Stimulated activated naive CD8-positive, alpha-beta T cell treated with anti-CD3 and anti-CD28 coated beads, Interleukin-15, amount 100 ng/mL, for 72 hours (primary cell): Measurements from ENCODE around the gene EGLN1.

ENCODE experiments used
- ATAC-seq: fragments of 150-1000 bp; cut with Tn5 transposase; 2 replicates; pipeline ENCODE4 v1.10.0; 2021; ENCODE audit warnings: mild to moderate bottlenecking, moderate library complexity
- DNase-seq, 2 donors: peaks; one replicate each; pipeline ENCODE4 v3.0.0; 2021 to 2022
- H3K27ac Mint-ChIP-seq, 2 donors: one replicate each; pipeline ENCODE4 v1.8.0; 2022; ENCODE audit warnings: mild to moderate bottlenecking in 2 of 2, mixed read lengths in 2 of 2, moderate library complexity in 2 of 2
- H3K27me3 Mint-ChIP-seq: one replicate; pipeline ENCODE4 v1.8.0; 2022; ENCODE audit warnings: mixed read lengths
- H3K4me1 Mint-ChIP-seq: one replicate; pipeline ENCODE4 v1.8.0; 2022; ENCODE audit warnings: mild to moderate bottlenecking, mixed read lengths
- H3K4me3 Mint-ChIP-seq, 2 donors: one replicate each; pipeline ENCODE4 v1.8.0; 2022; ENCODE audit warnings: mild to moderate bottlenecking in 2 of 2, mixed read lengths in 2 of 2, moderate library complexity in 1 of 2
- H3K9me3 Mint-ChIP-seq, 2 donors: one replicate each; pipeline ENCODE4 v1.8.0; 2022; ENCODE audit warnings: mixed read lengths in 2 of 2

EGLN1 gene

GRCh38 chr1:231337472-231338269 is 84.4 kb downstream of the EGLN1 start, which contains the start of gene EXOC8:
EXOC8 (minus strand) TSS chr1:231337852; CDS start chr1:231337745, 107 bp downstream.
- Mint-ChIP-seq H3K9me3 (no peaks in the 10 kb centered on the region), H3K4me1 (peaks cover 40% of the 10 kb centered on the region), H3K4me3 (peak within 1 kb of the TSS; percentile 90 to 97), H3K27me3 (no peaks in the 10 kb centered on the region), H3K27ac (peak within 1 kb of the TSS; percentile 99 to 100)
- DNase-seq (peak; percentile 96 to 97), ATAC-seq (peak; percentile 88)

GRCh38 chr1:231337043-231337471 is 85.0 kb downstream of the EGLN1 start:
- no peaks in the 10 kb centered on the region for H3K9me3 Mint-ChIP-seq
- H3K27me3 Mint-ChIP-seq, result no peaks in the 10 kb centered on the region
- peak overlapping the region; percentile 90 to 97 for H3K4me3 Mint-ChIP-seq
- ATAC-seq, result peak; percentile 8
- DNase-seq, result no peak
- peaks cover 40% of the 10 kb centered on the region for H3K4me1 Mint-ChIP-seq
- peak overlapping the region; percentile 89 to 100 for H3K27ac Mint-ChIP-seq

- H3K27ac Mint-ChIP-seq, result peak overlapping the region in 1 of 2 donors; percentile 35
Measured at GRCh38 chr1:231335663-231336602, 86.2 kb downstream of the EGLN1 start.

GRCh38 chr1:231334952-231335351 is 87.1 kb downstream of the EGLN1 start:
- ATAC-seq (no peak), DNase-seq (no peak)
- Mint-ChIP-seq H3K27ac (peak overlapping the region in 1 of 2 donors; percentile 48), H3K4me1 (peaks cover 33% of the 10 kb centered on the region), H3K27me3 (no peaks in the 10 kb centered on the region), H3K9me3 (no peaks in the 10 kb centered on the region), H3K4me3 (peak overlapping the region; percentile 65 to 90)

More at GRCh38 chr1:231335663-231336602, 86.2 kb downstream of the EGLN1 start:
- Mint-ChIP-seq H3K27me3 (no peaks in the 10 kb centered on the region), H3K9me3 (no peaks in the 10 kb centered on the region), H3K4me1 (peaks cover 39% of the 10 kb centered on the region), H3K4me3 (peak overlapping the region; percentile 90 to 97)
- no peak for DNase-seq
- ATAC-seq, result no peak

GRCh38 chr1:231334079-231334666 is 87.9 kb downstream of the EGLN1 start:
- ATAC-seq, result no peak
- no peaks in the 10 kb centered on the region for H3K27me3 Mint-ChIP-seq
- H3K9me3 Mint-ChIP-seq, result no peaks in the 10 kb centered on the region

GRCh38 chr1:231332761-231333160 is 89.3 kb downstream of the EGLN1 start:
- no peaks in the 10 kb centered on the region for H3K27me3 Mint-ChIP-seq
- H3K4me1 Mint-ChIP-seq, result peaks cover 28% of the 10 kb centered on the region
- no peaks in the 10 kb centered on the region for H3K9me3 Mint-ChIP-seq
- ATAC-seq, result no peak
- H3K27ac Mint-ChIP-seq, result no peak overlapping the region
- no peak for DNase-seq
- H3K4me3 Mint-ChIP-seq, result peak overlapping the region in 1 of 2 donors; percentile 90

More at GRCh38 chr1:231334079-231334666, 87.9 kb downstream of the EGLN1 start:
- peak overlapping the region; percentile 65 to 90 for H3K4me3 Mint-ChIP-seq
- DNase-seq, result no peak
- peaks cover 30% of the 10 kb centered on the region for H3K4me1 Mint-ChIP-seq
- no peak overlapping the region for H3K27ac Mint-ChIP-seq

- peaks cover 4% of the 10 kb centered on the region for H3K4me1 Mint-ChIP-seq
- ATAC-seq (no peak), DNase-seq (no peak)
- no peaks in the 10 kb centered on the region for H3K9me3 Mint-ChIP-seq
- H3K27me3 Mint-ChIP-seq, result no peaks in the 10 kb centered on the region
- H3K27ac Mint-ChIP-seq, result no peak overlapping the region
- H3K4me3 Mint-ChIP-seq, result no peak overlapping the region
Measured at GRCh38 chr1:231329483-231329882, 92.6 kb downstream of the EGLN1 start.

GRCh38 chr1:231327617-231328016 is 94.5 kb downstream of the EGLN1 start:
- DNase-seq, result no peak
- Mint-ChIP-seq H3K27me3 (no peaks in the 10 kb centered on the region), H3K27ac (no peak overlapping the region), H3K4me1 (peaks cover 4% of the 10 kb centered on the region), H3K9me3 (no peaks in the 10 kb centered on the region), H3K4me3 (no peak overlapping the region)
- ATAC-seq, result no peak

GRCh38 chr1:231326248-231326647 is 95.8 kb downstream of the EGLN1 start:
- ATAC-seq, result no peak
- no peak for DNase-seq
- Mint-ChIP-seq H3K4me1 (peaks cover 4% of the 10 kb centered on the region), H3K4me3 (no peak overlapping the region), H3K27me3 (no peaks in the 10 kb centered on the region), H3K27ac (no peak overlapping the region), H3K9me3 (no peaks in the 10 kb centered on the region)

GRCh38 chr1:231324660-231325059 is 97.4 kb downstream of the EGLN1 start:
- Mint-ChIP-seq H3K27ac (no peak overlapping the region), H3K4me1 (peaks cover 4% of the 10 kb centered on the region), H3K27me3 (no peaks in the 10 kb centered on the region), H3K9me3 (no peaks in the 10 kb centered on the region), H3K4me3 (no peak overlapping the region)
- DNase-seq, result no peak
- ATAC-seq, result no peak

- Mint-ChIP-seq H3K27ac (no peak overlapping the region), H3K4me3 (no peak overlapping the region)
Measured at GRCh38 chr1:231322880-231323530, 99.1 kb downstream of the EGLN1 start.

GRCh38 chr1:231319080-231319479 is 103.0 kb downstream of the EGLN1 start:
- Mint-ChIP-seq H3K9me3 (no peaks in the 10 kb centered on the region), H3K4me1 (peaks cover 6% of the 10 kb centered on the region), H3K4me3 (no peak overlapping the region), H3K27me3 (no peaks in the 10 kb centered on the region), H3K27ac (no peak overlapping the region)
- DNase-seq (no peak), ATAC-seq (no peak)

More at GRCh38 chr1:231322880-231323530, 99.1 kb downstream of the EGLN1 start:
- Mint-ChIP-seq H3K27me3 (no peaks in the 10 kb centered on the region), H3K9me3 (no peaks in the 10 kb centered on the region), H3K4me1 (no peaks in the 10 kb centered on the region)
- DNase-seq, result no peak
- no peak for ATAC-seq

- no peak for ATAC-seq
- no peaks in the 10 kb centered on the region for H3K27me3 Mint-ChIP-seq
- H3K27ac Mint-ChIP-seq, result no peak overlapping the region
- H3K4me1 Mint-ChIP-seq, result peaks cover 6% of the 10 kb centered on the region
- no peak overlapping the region for H3K4me3 Mint-ChIP-seq
- DNase-seq, result no peak
- no peaks in the 10 kb centered on the region for H3K9me3 Mint-ChIP-seq
Measured at GRCh38 chr1:231318568-231318967, 103.5 kb downstream of the EGLN1 start.

GRCh38 chr1:231318015-231318355 is 104.1 kb downstream of the EGLN1 start:
- ATAC-seq (no peak), DNase-seq (no peak)
- Mint-ChIP-seq H3K27ac (no peak overlapping the region), H3K9me3 (no peaks in the 10 kb centered on the region), H3K27me3 (no peaks in the 10 kb centered on the region), H3K4me1 (peaks cover 6% of the 10 kb centered on the region), H3K4me3 (no peak overlapping the region)
